Stromal cell of bone marrow (primary cell): ENCODE results near the gene ATF6.

Source experiments
- DNase-seq: peaks from one replicate; pipeline ENCODE4 v3.0.0-alpha.2; 2012; ENCODE audit warnings: low read depth

The ATF6 gene

GRCh38 chr1:161834967-161835550, 68.9 kb downstream of the ATF6 start:
- no peak for DNase-seq

- peak; percentile 38 for DNase-seq
Observed at GRCh38 chr1:161836018-161836417, 69.9 kb downstream of the ATF6 start.

GRCh38 chr1:161838362-161838761, 72.2 kb downstream of the ATF6 start:
- no peak for DNase-seq

GRCh38 chr1:161838885-161839284, 72.8 kb downstream of the ATF6 start:
- DNase-seq, result no peak

- DNase-seq, result no peak
Observed at GRCh38 chr1:161839591-161839990, 73.5 kb downstream of the ATF6 start.

- DNase-seq, result no peak
Observed at GRCh38 chr1:161840363-161840762, 74.2 kb downstream of the ATF6 start.

GRCh38 chr1:161843156-161843555, 77.0 kb downstream of the ATF6 start:
- DNase-seq, result no peak

- DNase-seq, result no peak
Observed at GRCh38 chr1:161844696-161845095, 78.6 kb downstream of the ATF6 start.

GRCh38 chr1:161848676-161849075, 82.6 kb downstream of the ATF6 start:
- DNase-seq, result no peak

GRCh38 chr1:161849518-161849917, 83.4 kb downstream of the ATF6 start:
- DNase-seq, result no peak

- no peak for DNase-seq
Observed at GRCh38 chr1:161855260-161855659, 89.1 kb downstream of the ATF6 start.

GRCh38 chr1:161858271-161858670, 92.2 kb downstream of the ATF6 start:
- DNase-seq, result no peak

- no peak for DNase-seq
Observed at GRCh38 chr1:161863549-161863948, 97.4 kb downstream of the ATF6 start.

GRCh38 chr1:161864577-161864976, 98.5 kb downstream of the ATF6 start:
- peak; percentile 48 for DNase-seq

- DNase-seq, result no peak
Observed at GRCh38 chr1:161866241-161866640, 100.1 kb downstream of the ATF6 start.

GRCh38 chr1:161868832-161869231, 102.7 kb downstream of the ATF6 start:
- DNase-seq, result no peak

GRCh38 chr1:161869291-161869690, 103.2 kb downstream of the ATF6 start:
- DNase-seq, result no peak

GRCh38 chr1:161872506-161872905, 106.4 kb downstream of the ATF6 start:
- DNase-seq, result no peak

- DNase-seq, result no peak
Observed at GRCh38 chr1:161879261-161879660, 113.1 kb downstream of the ATF6 start.

GRCh38 chr1:161884475-161884874, 118.4 kb downstream of the ATF6 start:
- DNase-seq, result no peak

- DNase-seq, result peak; percentile 74
Observed at GRCh38 chr1:161885003-161885402, 118.9 kb downstream of the ATF6 start.

GRCh38 chr1:161885759-161886158, 119.6 kb downstream of the ATF6 start:
- no peak for DNase-seq

GRCh38 chr1:161886589-161886988, 120.5 kb downstream of the ATF6 start:
- DNase-seq, result no peak

- DNase-seq, result no peak
Observed at GRCh38 chr1:161887730-161888287, 121.7 kb downstream of the ATF6 start.
